AG04450 (cell line): ENCODE data around the gene CCDC186. TPM values are rescaled to one million over a fixed set of nuclear protein-coding genes. Genes with fewer than 3 reads are reported as not detected.

Experiments used
- CTCF ChIA-PET: fragments of 300-600, 350-600 bp; formaldehyde crosslinking; extraction: SDS; loops from one replicate; lab custom pipeline; 2022; ENCODE audit warnings: antibody characterized with exemption, inconsistent platforms; lab: Charles Lee
- POLR2A ChIA-PET: fragments of 350-600 bp; formaldehyde crosslinking; extraction: SDS; loops from one replicate; lab custom pipeline; 2021; ENCODE audit warnings: antibody characterized with exemption, inconsistent platforms; lab: Yijun Ruan, JAX
- DNase-seq: peaks from one replicate; pipeline ENCODE4 v3.0.0-alpha.2; 2011; ENCODE audit warnings: low read depth, low spot score
- H3K27ac ChIP-seq: one replicate; pipeline ENCODE4 v1.5.1; 2012; ENCODE audit warnings: low read depth, low read length, control low read depth
- H3K27me3 ChIP-seq: one replicate; pipeline ENCODE4 v1.6.0; 2012; ENCODE audit warnings: low read length; ENCODE audit not compliant: control insufficient read depth, insufficient read depth
- H3K4me3 ChIP-seq: 2 replicates; pipeline ENCODE4 v1.5.1; 2011; ENCODE audit warnings: mild to moderate bottlenecking, low read depth, low read length, control low read depth
- H3K9me3 ChIP-seq: 2 replicates; pipeline ENCODE4 v1.5.1; 2012; ENCODE audit warnings: low read length; ENCODE audit not compliant: control insufficient read depth, insufficient read depth
- polyA plus RNA-seq: library from polyadenylated mRNA; depleted of rRNA; stranded (reverse); fragments of >200 nt; gene quantifications from 2 replicates; pipeline ENCODE4 v1.2.3, GENCODE V29; 2011
- TF ChIP-seq, protein P1 (sequence below): IDR thresholded peaks from 2 replicates; pipeline ENCODE4 v1.5.1; 2011; ENCODE audit warnings: low read depth, low read length, control low read depth, inconsistent platforms

Gene CCDC186
- polyA plus RNA-seq, 1 experiment, result 9.6 TPM

DNA sequence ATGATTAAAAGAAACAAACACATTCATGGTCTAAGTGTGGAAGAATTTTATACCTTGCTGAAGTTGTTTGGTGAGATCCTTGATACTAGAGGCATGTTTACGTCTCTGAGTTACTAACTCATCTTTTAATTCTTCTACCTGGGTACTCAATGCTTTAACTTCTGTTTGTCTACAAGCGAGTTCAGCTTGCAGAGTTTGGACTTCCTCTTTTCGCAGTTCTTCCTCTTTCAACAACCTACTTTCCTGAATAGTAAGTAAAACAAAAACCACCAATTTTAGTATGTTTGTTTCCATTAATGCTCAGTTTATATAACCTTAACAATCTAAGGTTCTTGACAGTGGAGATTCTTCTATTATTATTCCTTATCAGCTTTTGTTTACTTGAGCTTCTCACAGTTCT, 42.9 kb downstream of the CCDC186 start:
- ChIA-PET POLR2A (no interaction called here), CTCF (no interaction called here)
- H3K4me3 ChIP-seq, result no peak overlapping the region
- no peak overlapping the region for H3K27ac ChIP-seq
- no peaks in the 10 kb centered on the region for H3K27me3 ChIP-seq
- H3K9me3 ChIP-seq, result no peaks in the 10 kb centered on the region
- DNase-seq, result no peak
- TF ChIP-seq, protein P1, sequence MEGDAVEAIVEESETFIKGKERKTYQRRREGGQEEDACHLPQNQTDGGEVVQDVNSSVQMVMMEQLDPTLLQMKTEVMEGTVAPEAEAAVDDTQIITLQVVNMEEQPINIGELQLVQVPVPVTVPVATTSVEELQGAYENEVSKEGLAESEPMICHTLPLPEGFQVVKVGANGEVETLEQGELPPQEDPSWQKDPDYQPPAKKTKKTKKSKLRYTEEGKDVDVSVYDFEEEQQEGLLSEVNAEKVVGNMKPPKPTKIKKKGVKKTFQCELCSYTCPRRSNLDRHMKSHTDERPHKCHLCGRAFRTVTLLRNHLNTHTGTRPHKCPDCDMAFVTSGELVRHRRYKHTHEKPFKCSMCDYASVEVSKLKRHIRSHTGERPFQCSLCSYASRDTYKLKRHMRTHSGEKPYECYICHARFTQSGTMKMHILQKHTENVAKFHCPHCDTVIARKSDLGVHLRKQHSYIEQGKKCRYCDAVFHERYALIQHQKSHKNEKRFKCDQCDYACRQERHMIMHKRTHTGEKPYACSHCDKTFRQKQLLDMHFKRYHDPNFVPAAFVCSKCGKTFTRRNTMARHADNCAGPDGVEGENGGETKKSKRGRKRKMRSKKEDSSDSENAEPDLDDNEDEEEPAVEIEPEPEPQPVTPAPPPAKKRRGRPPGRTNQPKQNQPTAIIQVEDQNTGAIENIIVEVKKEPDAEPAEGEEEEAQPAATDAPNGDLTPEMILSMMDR, result no peak

DNA sequence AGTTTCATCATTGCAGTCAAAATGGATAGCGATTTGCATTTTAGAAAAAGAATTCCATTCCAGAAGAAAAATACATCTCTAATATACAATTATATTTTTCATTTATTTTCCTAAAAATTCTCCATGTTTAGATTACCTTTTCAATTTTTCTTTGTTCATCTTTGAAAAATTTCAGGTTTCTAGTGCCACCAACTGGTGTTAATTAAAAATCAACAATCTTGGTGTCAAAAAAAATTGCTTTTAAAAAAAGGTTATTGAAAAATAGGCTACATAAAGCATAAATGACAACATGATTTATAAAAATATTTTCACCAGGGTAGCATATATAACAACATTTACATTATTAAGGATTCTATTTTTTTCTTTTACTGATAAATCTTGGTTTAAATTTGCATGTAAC, 53.0 kb downstream of the CCDC186 start:
- TF ChIP-seq, protein P1, result no peak
- ChIA-PET CTCF (no interaction called here), POLR2A (no interaction called here)
- Histone ChIP-seq H3K27me3 (peaks cover 5% of the 10 kb centered on the region), H3K27ac (no peak overlapping the region), H3K4me3 (no peak overlapping the region), H3K9me3 (no peaks in the 10 kb centered on the region)
- DNase-seq, result no peak

DNA sequence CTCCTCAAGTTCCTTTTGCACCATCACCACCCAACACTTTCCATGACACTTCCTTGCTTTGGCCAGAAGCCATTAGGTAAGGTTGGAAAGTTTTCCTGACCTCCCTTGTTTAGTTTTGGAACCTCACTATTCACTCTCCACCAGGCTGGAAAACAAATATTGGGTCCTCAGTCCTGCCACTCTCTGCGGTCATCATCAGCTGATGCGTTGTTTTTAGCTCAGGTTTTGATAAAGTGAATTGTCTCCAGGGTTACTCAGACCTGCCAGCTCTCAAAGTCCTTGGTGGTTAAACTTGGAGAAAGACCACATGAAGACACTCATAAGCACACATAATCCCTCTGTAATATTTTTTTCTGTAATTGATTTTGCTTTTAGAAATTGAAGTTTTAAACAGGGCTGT, 55.5 kb downstream of the CCDC186 start:
- DNase-seq, result no peak
- ChIA-PET CTCF (no interaction called here), POLR2A (interaction anchor here (0.6 kb wide), 1 partner anchor 1366 kb away, joined by 3 read pairs; no protein-coding TSS in a partner anchor)
- peaks cover 10% of the 10 kb centered on the region for H3K27me3 ChIP-seq
- TF ChIP-seq, protein P1, result no peak
- H3K27ac ChIP-seq, result no peak overlapping the region
- H3K4me3 ChIP-seq, result no peak overlapping the region
- no peaks in the 10 kb centered on the region for H3K9me3 ChIP-seq

DNA sequence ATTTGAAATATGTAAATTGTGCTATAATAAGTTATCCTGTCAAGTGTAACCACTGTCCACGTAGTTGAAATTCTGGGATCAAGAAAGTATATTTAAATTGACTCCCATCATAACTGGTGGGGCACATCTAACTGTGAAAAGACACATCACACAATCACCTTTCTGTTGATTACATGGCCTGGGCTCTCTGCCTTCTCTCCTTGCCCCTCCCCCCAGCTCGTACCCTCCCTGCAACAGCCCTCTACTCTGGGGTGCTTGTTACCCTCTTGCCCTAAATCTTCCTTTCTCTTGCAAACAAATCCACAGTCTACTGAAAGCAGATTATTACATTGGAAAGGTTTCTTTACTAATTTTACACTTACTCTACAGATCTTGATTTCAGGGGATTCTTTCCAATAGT, 56.3 kb downstream of the CCDC186 start:
- Histone ChIP-seq H3K9me3 (no peaks in the 10 kb centered on the region), H3K27me3 (peaks cover 12% of the 10 kb centered on the region), H3K27ac (no peak overlapping the region), H3K4me3 (no peak overlapping the region)
- ChIA-PET POLR2A (no interaction called here), CTCF (interaction anchor here (0.9 kb wide), 1 partner anchor 15 kb away, joined by 4 read pairs; no protein-coding TSS in a partner anchor)
- DNase-seq, result no peak
- TF ChIP-seq, protein P1, result no peak

DNA sequence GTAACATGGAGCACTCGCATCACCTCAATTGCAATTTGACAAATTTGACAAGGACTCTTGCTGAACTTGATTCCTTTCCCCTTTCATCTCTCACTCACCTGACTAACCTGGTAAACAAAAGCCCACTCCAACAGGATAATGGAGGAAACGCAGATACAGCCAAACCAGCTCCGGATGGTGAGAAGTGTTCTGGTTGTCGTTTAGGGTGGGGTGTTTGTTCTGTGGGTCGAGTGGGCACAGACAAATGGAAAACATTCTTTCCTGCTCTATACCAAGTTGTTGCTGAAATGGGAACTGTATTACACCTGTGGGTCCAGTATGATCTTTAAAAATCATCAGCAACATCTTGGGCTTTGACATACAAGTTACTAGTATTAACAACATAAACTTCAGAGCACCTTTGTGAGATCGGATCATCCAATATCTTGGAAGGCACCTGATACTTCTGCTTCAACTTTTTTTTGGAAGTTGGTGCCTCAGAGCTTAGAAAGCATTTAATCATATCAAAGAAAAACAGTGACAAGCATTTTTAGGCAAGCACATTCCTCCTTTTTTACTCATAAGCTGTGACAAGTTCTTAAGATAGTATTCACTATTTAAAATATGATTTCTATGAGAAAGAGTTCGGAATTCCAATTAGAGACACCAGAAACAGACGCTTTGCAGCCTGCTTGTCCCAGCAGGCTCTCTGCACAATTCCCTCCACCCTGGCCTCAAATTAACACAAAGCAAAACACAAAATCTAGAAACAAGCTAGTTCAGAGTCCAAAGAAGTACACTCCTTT, 58.1 kb downstream of the CCDC186 start:
- no peak overlapping the region for H3K4me3 ChIP-seq
- TF ChIP-seq, protein P1, result no peak
- ChIA-PET CTCF (interaction anchor here (0.9 to 1.8 kb wide), 2 partner anchors 317 to 411 kb away, joined by 3 to 6 read pairs; no protein-coding TSS in a partner anchor), POLR2A (no interaction called here)
- H3K9me3 ChIP-seq, result no peaks in the 10 kb centered on the region
- H3K27ac ChIP-seq, result no peak overlapping the region
- no peak for DNase-seq
- H3K27me3 ChIP-seq, result peaks cover 13% of the 10 kb centered on the region
